SU-DHL-6 (cell line): ENCODE data around the gene ANKS6.

Experiments
- EZH2phosphoT487 ChIP-seq: fragments of 200-600 bp; sonication (generic), shearing (Covaris generic); conservative IDR thresholded peaks from 2 replicates; pipeline ENCODE4 v1.6.1; 2018; ENCODE audit warnings: mild to moderate bottlenecking, antibody characterized with exemption, low read length, moderate library complexity, mixed read lengths
- TF ChIP-seq, protein P1 (sequence below): fragments of 200-600 bp; sonication (generic); IDR thresholded peaks from one replicate; pipeline ENCODE4 v1.5.1; 2017; ENCODE audit warnings: antibody characterized with exemption, mild to moderate bottlenecking, low read length, moderate library complexity; ENCODE audit not compliant: insufficient read depth, poor library complexity, severe bottlenecking

DNA sequence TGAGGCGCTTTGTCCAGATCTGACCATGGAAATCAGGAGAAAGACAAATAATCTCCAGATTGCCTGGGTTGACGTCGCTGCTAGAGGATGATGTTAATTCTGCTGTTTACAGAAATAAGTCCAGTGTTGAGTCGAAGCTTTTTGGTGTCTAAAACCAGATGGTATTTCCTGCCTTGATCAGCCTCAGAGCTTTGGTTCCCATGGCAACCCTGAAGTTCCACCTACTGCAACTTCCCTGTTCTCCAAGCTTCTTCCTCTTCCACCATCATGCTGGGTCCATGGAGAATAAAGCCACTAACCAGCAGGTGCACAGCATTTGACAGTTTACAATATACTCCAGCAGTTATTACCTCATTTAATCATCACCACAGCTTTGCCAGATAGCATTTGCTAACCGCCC is 69.6 kb downstream of the ANKS6 start:
- TF ChIP-seq, protein P1, sequence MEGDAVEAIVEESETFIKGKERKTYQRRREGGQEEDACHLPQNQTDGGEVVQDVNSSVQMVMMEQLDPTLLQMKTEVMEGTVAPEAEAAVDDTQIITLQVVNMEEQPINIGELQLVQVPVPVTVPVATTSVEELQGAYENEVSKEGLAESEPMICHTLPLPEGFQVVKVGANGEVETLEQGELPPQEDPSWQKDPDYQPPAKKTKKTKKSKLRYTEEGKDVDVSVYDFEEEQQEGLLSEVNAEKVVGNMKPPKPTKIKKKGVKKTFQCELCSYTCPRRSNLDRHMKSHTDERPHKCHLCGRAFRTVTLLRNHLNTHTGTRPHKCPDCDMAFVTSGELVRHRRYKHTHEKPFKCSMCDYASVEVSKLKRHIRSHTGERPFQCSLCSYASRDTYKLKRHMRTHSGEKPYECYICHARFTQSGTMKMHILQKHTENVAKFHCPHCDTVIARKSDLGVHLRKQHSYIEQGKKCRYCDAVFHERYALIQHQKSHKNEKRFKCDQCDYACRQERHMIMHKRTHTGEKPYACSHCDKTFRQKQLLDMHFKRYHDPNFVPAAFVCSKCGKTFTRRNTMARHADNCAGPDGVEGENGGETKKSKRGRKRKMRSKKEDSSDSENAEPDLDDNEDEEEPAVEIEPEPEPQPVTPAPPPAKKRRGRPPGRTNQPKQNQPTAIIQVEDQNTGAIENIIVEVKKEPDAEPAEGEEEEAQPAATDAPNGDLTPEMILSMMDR, result no peak
- TF ChIP-seq EZH2phosphoT487, result no peak
